Heart left ventricle (tissue), 16 donors: ENCODE measurements around the gene FCHSD2. TPM values are rescaled to one million over a fixed set of nuclear protein-coding genes. Genes with fewer than 3 reads are reported as not detected.

Experiments
- ATAC-seq, 4 donors: fragments of 200-7000 bp; cut with Tn5 transposase; one replicate each; pipeline ENCODE4 v1.9.1; 2020 to 2022; ENCODE audit warnings: moderate library complexity in 4 of 4, mild to moderate bottlenecking in 3 of 4, moderate number of reproducible peaks in 1 of 4
- DNase-seq, 5 donors: peaks; one replicate each; pipeline ENCODE4 v3.0.0-alpha.2; 2020
- H3K27ac ChIP-seq, 12 donors: fragments of 200-600 bp; sonication (generic) in 4 of 12; one replicate each; pipeline versions ENCODE4 v1.5.0 to v1.8.0; 2016 to 2022; ENCODE audit warnings: mild to moderate bottlenecking in 2 of 12
- H3K27me3 ChIP-seq, 9 donors: fragments of 200-600 bp; sonication (generic) in 2 of 9; one replicate each; pipeline versions ENCODE4 v1.5.1 to v1.8.0; 2016 to 2022; ENCODE audit warnings: mild to moderate bottlenecking in 3 of 9
- H3K36me3 ChIP-seq, 9 donors: fragments of 200-600 bp; sonication (generic) in 2 of 9; one replicate each; pipeline versions ENCODE4 v1.5.0 to v1.8.0; 2018 to 2022; ENCODE audit warnings: mild to moderate bottlenecking in 2 of 9
- H3K4me1 ChIP-seq, 12 donors: fragments of 200-600 bp; sonication (generic) in 4 of 12; one replicate each; pipeline versions ENCODE4 v1.5.0 to v1.8.0; 2016 to 2022; ENCODE audit warnings: mild to moderate bottlenecking in 3 of 12
- H3K4me3 ChIP-seq, 12 donors: fragments of 200-600 bp; sonication (generic) in 4 of 12; one replicate each; pipeline versions ENCODE4 v1.5.0 to v1.8.0; 2017 to 2022; ENCODE audit warnings: mild to moderate bottlenecking in 9 of 12, moderate library complexity in 4 of 12
- H3K9me3 ChIP-seq, 12 donors: fragments of 200-600 bp; sonication (generic) in 4 of 12; one replicate each; pipeline versions ENCODE4 v1.5.0 to v1.8.0; 2016 to 2022; ENCODE audit warnings: mild to moderate bottlenecking in 1 of 12
- POLR2A ChIP-seq, 2 donors: fragments of 450-650 bp; IDR thresholded peaks; one replicate each; pipeline ENCODE4 v1.6.1; 2017; ENCODE audit warnings: antibody characterized with exemption in 2 of 2, mild to moderate bottlenecking in 2 of 2, moderate library complexity in 2 of 2
- WGBS, 4 donors: extraction: QIAGEN DNeasy Blood & Tissue Kit in 2 of 4; methylation state at CpG; one replicate each; pipeline versions ENCODE4 v1.1.5 to v1.1.7; 2013 to 2018; 5-methylcytosine and 5-hydroxymethylcytosine counted together
- intact Hi-C, 10 donors: fragments of 100-400 bp; cut with DNase I; formaldehyde crosslinking; loops; one replicate each; pipeline versions ENCODE4 v1.11.1 to v1.14.2; 2022
- polyA plus RNA-seq, 2 donors: library from polyadenylated mRNA; stranded (reverse); fragments of 200-250 nt; gene quantifications; one replicate each; pipeline ENCODE4 v1.2.3, GENCODE V29; 2013
- total RNA-seq, 9 donors: library from RNA; depleted of rRNA in 2 of 9; stranded (reverse); fragments of >200 nt in 2 of 9; fragmentation: NEBNext Ultra II Directional in 3 of 9; extraction: Animal tissue kit (Norgen Biotek cat#: 25700) in 3 of 9; gene quantifications; one replicate each; pipeline versions ENCODE4 v1.1.0 to v1.2.4, GENCODE V29; 2016 to 2023
- TF ChIP-seq, protein P1 (sequence below), 12 donors: fragments of 200-600 bp; sonication (generic) in 4 of 12; IDR thresholded peaks; one replicate each; pipeline versions ENCODE4 v1.5.0 to v1.8.0; 2018 to 2022; ENCODE audit warnings: antibody characterized with exemption in 12 of 12, mild to moderate bottlenecking in 5 of 12
- donor health status: ischemic (EF 13 %, LVEDD 7.1; RV severe dilation, severe dysfunction).
- donor health status: healthy with polysubstance abuse.
- donor health status: DM: no; HTN: yes; CAD: no.
- donor health status: DM: no; HTN: no; CAD: no.
- donor health status: ischemic (EF 25% LVEDD 6.9; RV normal size, moderate dysfunction).
- donor health status: ischemic (EF 25% LVEDD 5.7; RV mildly dilated, moderate dysfunction).
- donor health status: healthy.
- donor health status: DM: yes; HTN: yes; CAD: no.
- donor health status: ischemic (EF 35%, LVEDD 5.7; RV mildly dilated, moderate dysfunction).
- donor health status: nonischemic (EF 11% LVEDD 7.7; RV severe dilation, severe dysfunction).
- donor health status: DM: yes; HTN: yes; CAD: no.
- donor health status: PGD.
- donor health status: ischemic (EF 29% LVEDD 5.4; RV normal size, mild dysfunction).
- donor health status: nonischemic (EF 23%, LVEDD 6.1; RV moderate dilation, normal function).

The FCHSD2 gene
- total and polyA plus RNA-seq, 11 donors, result 9.9 to 61.1 (median 39.0) TPM

DNA sequence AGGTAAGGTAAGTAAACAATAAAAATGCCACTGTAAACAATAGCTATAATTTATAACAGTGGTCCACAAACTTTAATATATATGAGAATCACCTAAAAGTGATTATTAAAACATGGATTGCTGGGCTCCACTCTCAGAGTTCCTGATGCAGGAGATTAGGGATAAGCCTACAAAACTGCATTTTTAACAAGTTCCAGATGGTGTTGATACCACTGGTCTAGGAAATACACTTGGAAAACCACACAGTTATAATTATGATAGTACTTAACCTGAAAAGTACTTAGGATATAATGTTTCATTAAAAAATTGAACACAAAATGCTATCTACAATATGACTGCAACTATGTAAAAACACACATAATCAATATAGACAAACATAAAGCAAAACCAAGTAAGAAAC lies 20.4 kb downstream of the FCHSD2 start:
- peaks cover 0 to 48% (median 3%) of the 10 kb centered on the region in 12 donors for H3K4me1 ChIP-seq
- no peaks in the 10 kb centered on the region for H3K27me3 ChIP-seq
- DNase-seq (no peak), ATAC-seq (no peak)
- H3K36me3 ChIP-seq, result peaks cover 0 to 38% (median 17%) of the 10 kb centered on the region in 9 donors
- no peak overlapping the region for H3K4me3 ChIP-seq
- peaks cover 0 to 18% (median 5%) of the 10 kb centered on the region in 12 donors for H3K9me3 ChIP-seq
- no peak for TF ChIP-seq POLR2A (IDR thresholded peaks at IDR 0.05)
- TF ChIP-seq, protein P1, sequence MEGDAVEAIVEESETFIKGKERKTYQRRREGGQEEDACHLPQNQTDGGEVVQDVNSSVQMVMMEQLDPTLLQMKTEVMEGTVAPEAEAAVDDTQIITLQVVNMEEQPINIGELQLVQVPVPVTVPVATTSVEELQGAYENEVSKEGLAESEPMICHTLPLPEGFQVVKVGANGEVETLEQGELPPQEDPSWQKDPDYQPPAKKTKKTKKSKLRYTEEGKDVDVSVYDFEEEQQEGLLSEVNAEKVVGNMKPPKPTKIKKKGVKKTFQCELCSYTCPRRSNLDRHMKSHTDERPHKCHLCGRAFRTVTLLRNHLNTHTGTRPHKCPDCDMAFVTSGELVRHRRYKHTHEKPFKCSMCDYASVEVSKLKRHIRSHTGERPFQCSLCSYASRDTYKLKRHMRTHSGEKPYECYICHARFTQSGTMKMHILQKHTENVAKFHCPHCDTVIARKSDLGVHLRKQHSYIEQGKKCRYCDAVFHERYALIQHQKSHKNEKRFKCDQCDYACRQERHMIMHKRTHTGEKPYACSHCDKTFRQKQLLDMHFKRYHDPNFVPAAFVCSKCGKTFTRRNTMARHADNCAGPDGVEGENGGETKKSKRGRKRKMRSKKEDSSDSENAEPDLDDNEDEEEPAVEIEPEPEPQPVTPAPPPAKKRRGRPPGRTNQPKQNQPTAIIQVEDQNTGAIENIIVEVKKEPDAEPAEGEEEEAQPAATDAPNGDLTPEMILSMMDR (IDR thresholded peaks at IDR 0.05), result no peak
- H3K27ac ChIP-seq, result no peak overlapping the region
- intact Hi-C loops, result loop anchor here in 1 of 10 donors (10.0 kb wide), 1 partner anchor 47 kb away; no protein-coding TSS in a partner anchor

DNA sequence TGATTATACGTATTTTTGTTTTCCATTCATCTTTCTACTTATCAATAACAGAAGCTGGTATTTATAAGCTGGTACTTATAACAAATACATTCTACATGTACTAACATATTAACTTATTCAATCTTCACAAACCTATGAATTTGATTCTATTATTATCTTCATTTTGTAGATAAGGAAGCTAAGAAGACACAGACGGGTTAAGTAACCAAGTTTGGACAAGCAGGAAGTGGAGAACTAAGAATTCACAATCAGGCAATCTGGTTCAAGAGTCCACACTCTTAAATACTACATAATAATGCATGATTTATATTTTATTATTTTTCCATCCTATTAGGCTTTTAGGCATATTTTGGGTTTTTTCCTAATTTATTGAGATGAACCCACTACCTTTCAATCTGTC lies 25.0 kb downstream of the FCHSD2 start:
- TF ChIP-seq, protein P1 (IDR thresholded peaks at IDR 0.05), result no peak
- TF ChIP-seq POLR2A (IDR thresholded peaks at IDR 0.05), result no peak

DNA sequence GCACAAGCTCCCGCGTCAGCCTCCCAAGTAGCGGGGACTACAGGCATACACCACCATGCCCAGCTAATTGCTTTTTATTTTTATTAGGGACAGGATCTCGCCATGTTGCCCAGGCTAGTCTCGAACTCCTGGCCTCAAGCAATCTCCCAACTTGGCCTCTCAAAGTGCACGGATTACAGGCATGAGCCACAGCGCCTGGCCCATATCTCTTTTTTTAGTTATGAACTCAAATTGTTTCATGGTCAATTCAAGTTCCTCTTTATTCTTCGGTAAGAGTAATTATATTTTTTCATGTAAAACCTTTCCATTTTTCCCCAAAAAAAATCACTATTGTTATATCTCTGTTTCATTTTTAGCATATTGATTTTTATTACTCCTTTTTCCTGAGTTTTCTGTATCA lies 25.5 kb downstream of the FCHSD2 start:
- Histone ChIP-seq H3K9me3 (no peaks in the 10 kb centered on the region), H3K27ac (peak overlapping the region in 1 of 12 donors; percentile 33), H3K27me3 (no peaks in the 10 kb centered on the region), H3K4me1 (peaks cover 0 to 40% (median 2%) of the 10 kb centered on the region in 12 donors), H3K36me3 (peaks cover 0 to 42% (median 5%) of the 10 kb centered on the region in 9 donors), H3K4me3 (no peak overlapping the region)
- TF ChIP-seq, protein P1 (IDR thresholded peaks at IDR 0.05), result no peak
- TF ChIP-seq POLR2A (IDR thresholded peaks at IDR 0.05), result no peak
- DNase-seq (no peak), ATAC-seq (no peak)
- intact Hi-C loops, result no loop called here
- WGBS, 4 donors, result 94 to 97% (median 96%) methylated on average over 8 of the region's 8 CpGs

More for the DNA sequence above, 25.0 kb downstream of the FCHSD2 start:
- intact Hi-C loops, result no loop called here
- Histone ChIP-seq H3K4me3 (no peak overlapping the region), H3K4me1 (peaks cover 0 to 40% (median 2%) of the 10 kb centered on the region in 12 donors), H3K27ac (peak overlapping the region in 1 of 12 donors; percentile 33), H3K27me3 (no peaks in the 10 kb centered on the region), H3K36me3 (peaks cover 0 to 42% (median 5%) of the 10 kb centered on the region in 9 donors), H3K9me3 (no peaks in the 10 kb centered on the region)
- WGBS, 4 donors, result 66 to 77% (median 70%) methylated on average over 2 of the region's 2 CpGs
- no peak for ATAC-seq
- no peak for DNase-seq

DNA sequence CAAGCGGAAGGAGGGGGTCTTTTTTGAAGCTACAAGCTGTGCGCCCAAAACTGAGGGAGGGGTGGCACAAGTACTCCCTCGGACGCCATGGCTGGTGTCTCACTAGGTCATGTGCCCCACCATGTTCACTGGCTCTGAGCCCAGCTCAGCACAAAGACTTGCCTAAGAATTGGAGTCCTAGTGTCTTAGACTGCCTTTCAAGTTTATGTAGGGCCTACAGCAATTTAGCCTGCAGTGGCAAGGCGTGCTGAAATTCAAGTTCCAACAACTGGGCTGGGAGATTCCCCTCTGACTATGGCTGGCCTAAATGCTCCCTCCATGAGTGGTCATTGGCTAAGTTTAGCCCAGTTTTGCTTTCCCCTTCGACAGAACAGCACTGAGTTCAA lies 27.3 kb downstream of the FCHSD2 start:
- WGBS, 4 donors, result 97 to 100% (median 99%) methylated on average over 6 of the region's 6 CpGs
- ATAC-seq (no peak), DNase-seq (no peak)
- no peak overlapping the region for H3K27ac ChIP-seq
- no peak for TF ChIP-seq POLR2A (IDR thresholded peaks at IDR 0.05)
- TF ChIP-seq, protein P1 (IDR thresholded peaks at IDR 0.05), result no peak
- peaks cover 0 to 35% (median 0%) of the 10 kb centered on the region in 12 donors for H3K4me1 ChIP-seq
- H3K9me3 ChIP-seq, result peaks cover 0 to 4% (median 0%) of the 10 kb centered on the region in 12 donors
- no peaks in the 10 kb centered on the region for H3K27me3 ChIP-seq
- intact Hi-C loops, result no loop called here
- peaks cover 0 to 37% (median 5%) of the 10 kb centered on the region in 9 donors for H3K36me3 ChIP-seq
- H3K4me3 ChIP-seq, result no peak overlapping the region
